K562 (cell line): Measurements from ENCODE around the gene FARP1. TPM values are rescaled to one million over a fixed set of nuclear protein-coding genes. Genes with fewer than 3 reads are reported as not detected.

Experiments used
- CEBPB ChIP-seq: fragments of 450-650 bp; IDR thresholded peaks from 2 replicates; pipeline ENCODE4 v1.6.1; 2016; ENCODE audit warnings: missing genetic modification characterization, missing compliant biosample characterization
- CEBPG ChIP-seq, 3 experiments: fragments of 200-800 bp in 1 of 3; sonication (Bioruptor generic) in 1 of 3; sonication (generic) in 1 of 3; formaldehyde crosslinking in 1 of 3; IDR thresholded peaks in 2 of 3; conservative IDR thresholded peaks in 1 of 3; 2 replicates each; pipeline versions ENCODE4 v1.6.1 to v1.8.0; 2016 to 2022; ENCODE audit warnings: missing compliant biosample characterization in 2 of 3, missing genetic modification characterization in 2 of 3, mild to moderate bottlenecking in 1 of 3, missing genetic modification reagents in 1 of 3
- ETS2 ChIP-seq: IDR thresholded peaks from 2 replicates; pipeline ENCODE4 v1.6.1; 2016; ENCODE audit warnings: borderline replicate concordance, missing genetic modification characterization, mild to moderate bottlenecking, moderate library complexity, missing compliant biosample characterization; ENCODE audit not compliant: poor library complexity, severe bottlenecking
- FIP1L1 ChIP-seq: fragments of 200-400 bp; formaldehyde crosslinking; IDR thresholded peaks from 2 replicates; pipeline ENCODE4 v1.6.1; 2018; ENCODE audit warnings: mild to moderate bottlenecking, low read depth, low read length; ENCODE audit not compliant: poor library complexity, severe bottlenecking
- FOXP1 ChIP-seq: sonication (generic); formaldehyde crosslinking; IDR thresholded peaks from 2 replicates; pipeline ENCODE4 v1.8.0; 2022; ENCODE audit warnings: mild to moderate bottlenecking, missing genetic modification reagents
- GATAD2B ChIP-seq: fragments of 450-650 bp; IDR thresholded peaks from 2 replicates; pipeline ENCODE4 v1.6.1; 2017; ENCODE audit warnings: mild to moderate bottlenecking, borderline replicate concordance
- GTF2A2 ChIP-seq: IDR thresholded peaks from 2 replicates; pipeline ENCODE4 v1.6.1; 2016; ENCODE audit warnings: mild to moderate bottlenecking, missing genetic modification characterization, missing compliant biosample characterization
- MCM7 ChIP-seq, 2 experiments: fragments of 450-650 bp; IDR thresholded peaks; 2 replicates each; pipeline ENCODE4 v1.6.1; 2016 to 2018
- NFRKB ChIP-seq: fragments of 450-650 bp; IDR thresholded peaks from 2 replicates; pipeline ENCODE4 v1.6.1; 2016; ENCODE audit warnings: low read depth
- NR1H2 ChIP-seq: sonication (generic); formaldehyde crosslinking; IDR thresholded peaks from 2 replicates; pipeline ENCODE4 v1.4.0; 2020; ENCODE audit warnings: mild to moderate bottlenecking, missing genetic modification reagents
- RBM22 ChIP-seq: fragments of 200-400 bp; formaldehyde crosslinking; IDR thresholded peaks from 2 replicates; pipeline ENCODE4 v1.6.1; 2018; ENCODE audit warnings: low read length, low read depth; ENCODE audit not compliant: poor library complexity, severe bottlenecking
- RBM25 ChIP-seq: fragments of 200-400 bp; formaldehyde crosslinking; IDR thresholded peaks from 2 replicates; pipeline ENCODE4 v1.6.1; 2018; ENCODE audit warnings: low read length, low read depth, moderate library complexity; ENCODE audit not compliant: severe bottlenecking
- SP1 ChIP-seq: sonication (generic); formaldehyde crosslinking; IDR thresholded peaks from 2 replicates; pipeline ENCODE4 v1.8.1; 2022; ENCODE audit warnings: mild to moderate bottlenecking, missing genetic modification reagents
- ZBTB33 ChIP-seq: sonication (generic); formaldehyde crosslinking; IDR thresholded peaks from 2 replicates; pipeline ENCODE4 v1.8.1; 2023; ENCODE audit warnings: mild to moderate bottlenecking, missing genetic modification reagents
- ZC3H11A ChIP-seq: IDR thresholded peaks from 2 replicates; pipeline ENCODE4 v1.6.1; 2012; ENCODE audit warnings: low read depth, low read length, improper control_type of control experiment
- ZNF324 ChIP-seq: fragments of 250-450 bp; sonication (Bioruptor Pico); IDR thresholded peaks from 2 replicates; pipeline ENCODE4 v1.4.0; 2020; ENCODE audit warnings: mild to moderate bottlenecking
- ZNF408 ChIP-seq: fragments of 250-450 bp; sonication (Bioruptor Pico); IDR thresholded peaks from 2 replicates; pipeline ENCODE4 v1.4.0; 2020; ENCODE audit warnings: low read depth, mild to moderate bottlenecking, moderate library complexity
- polyA plus RNA-seq, 8 experiments: library from polyadenylated mRNA; depleted of rRNA in 4 of 8; stranded (reverse) in 5 of 8; unstranded in 3 of 8; fragments of >200 nt; fragmentation: Nextera tagmentation in 2 of 8; fragmentation: Illumina TruSeq in 1 of 8; extraction: Ambion mirVana in 2 of 8; extraction: Trizol in 1 of 8; gene quantifications; 2 replicates each; pipeline versions ENCODE4 v1.2.1 to v1.2.3, GENCODE V29; 2011 to 2014; ENCODE audit warnings: inconsistent platforms in 1 of 8, missing spikeins in 1 of 8
- total RNA-seq, 7 experiments: library from RNA; depleted of rRNA in 6 of 7; stranded (reverse); fragments of >200 nt in 6 of 7; fragmentation: Illumina TruSeq in 2 of 7; extraction: Trizol in 2 of 7; gene quantifications; 2 replicates each; pipeline versions ENCODE4 v1.2.1 to v1.2.3, GENCODE V29; 2011 to 2021; ENCODE audit warnings: low replicate concordance in 1 of 7
- TF ChIP-seq, protein P1 (sequence below): fragments of 200-800 bp; sonication (Bioruptor generic); IDR thresholded peaks from 2 replicates; pipeline ENCODE4 v1.6.1; 2017; ENCODE audit warnings: missing genetic modification characterization, missing compliant biosample characterization
- TF ChIP-seq, protein P2 (sequence below): fragments of 250-450 bp; sonication (Bioruptor Pico); IDR thresholded peaks from 2 replicates; pipeline ENCODE4 v1.4.0; 2020; ENCODE audit warnings: mild to moderate bottlenecking

FARP1 gene
- total and polyA plus RNA-seq, 9 of the 15 experiments (the other 6 are each of a cell fraction or from before 2014, with no cell fraction given): 0.03 to 0.29 (median 0.05) TPM; not detected in 3

DNA sequence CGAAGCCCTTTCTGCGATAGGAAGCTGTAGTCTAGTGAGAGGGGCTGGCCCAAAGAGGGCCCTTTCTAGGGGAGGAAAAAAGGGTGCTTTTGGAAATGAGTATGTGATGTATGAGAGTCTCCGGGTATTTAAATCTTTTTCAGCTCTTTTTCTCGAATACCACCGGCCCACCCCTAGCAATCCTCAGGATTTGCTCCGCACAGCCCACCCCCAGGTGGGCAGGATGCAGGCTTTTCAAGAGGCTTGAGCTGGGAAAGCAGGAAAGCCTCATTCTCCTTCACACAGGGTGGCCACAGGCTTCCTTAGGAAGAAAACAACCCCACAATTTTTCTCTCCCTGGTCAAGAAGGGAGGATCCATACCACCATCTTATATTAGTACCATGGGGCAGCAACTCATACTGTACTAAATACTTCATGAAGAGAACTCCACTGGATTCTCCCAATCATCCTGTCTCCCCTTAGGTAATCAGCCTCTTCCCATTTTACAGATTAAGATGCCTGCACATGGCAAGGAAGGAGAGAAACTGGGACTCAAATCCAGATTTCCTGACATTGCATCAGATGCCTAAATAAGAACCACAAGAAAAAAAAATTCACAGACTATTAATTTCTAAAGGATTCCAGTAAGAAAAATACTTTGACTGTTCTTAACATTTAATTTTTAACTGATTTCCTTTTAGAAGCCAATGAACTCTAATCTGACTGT, 349.6 kb downstream of the FARP1 start (continued):
- no peak for TF ChIP-seq ETS2 (tag)
- TF ChIP-seq RBM25: peak; percentile 18
- TF ChIP-seq NR1H2: no peak
- TF ChIP-seq ZNF408 (CRISPR knock-in tag): no peak
- TF ChIP-seq GTF2A2 (tag): no peak
- no peak for TF ChIP-seq NFRKB
- no peak for TF ChIP-seq ZBTB33 (CRISPR knock-in tag)
- TF ChIP-seq, protein P1, sequence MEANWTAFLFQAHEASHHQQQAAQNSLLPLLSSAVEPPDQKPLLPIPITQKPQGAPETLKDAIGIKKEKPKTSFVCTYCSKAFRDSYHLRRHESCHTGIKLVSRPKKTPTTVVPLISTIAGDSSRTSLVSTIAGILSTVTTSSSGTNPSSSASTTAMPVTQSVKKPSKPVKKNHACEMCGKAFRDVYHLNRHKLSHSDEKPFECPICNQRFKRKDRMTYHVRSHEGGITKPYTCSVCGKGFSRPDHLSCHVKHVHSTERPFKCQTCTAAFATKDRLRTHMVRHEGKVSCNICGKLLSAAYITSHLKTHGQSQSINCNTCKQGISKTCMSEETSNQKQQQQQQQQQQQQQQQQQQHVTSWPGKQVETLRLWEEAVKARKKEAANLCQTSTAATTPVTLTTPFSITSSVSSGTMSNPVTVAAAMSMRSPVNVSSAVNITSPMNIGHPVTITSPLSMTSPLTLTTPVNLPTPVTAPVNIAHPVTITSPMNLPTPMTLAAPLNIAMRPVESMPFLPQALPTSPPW (CRISPR knock-in tag): no peak
- no peak for TF ChIP-seq GATAD2B
- TF ChIP-seq, protein P2, sequence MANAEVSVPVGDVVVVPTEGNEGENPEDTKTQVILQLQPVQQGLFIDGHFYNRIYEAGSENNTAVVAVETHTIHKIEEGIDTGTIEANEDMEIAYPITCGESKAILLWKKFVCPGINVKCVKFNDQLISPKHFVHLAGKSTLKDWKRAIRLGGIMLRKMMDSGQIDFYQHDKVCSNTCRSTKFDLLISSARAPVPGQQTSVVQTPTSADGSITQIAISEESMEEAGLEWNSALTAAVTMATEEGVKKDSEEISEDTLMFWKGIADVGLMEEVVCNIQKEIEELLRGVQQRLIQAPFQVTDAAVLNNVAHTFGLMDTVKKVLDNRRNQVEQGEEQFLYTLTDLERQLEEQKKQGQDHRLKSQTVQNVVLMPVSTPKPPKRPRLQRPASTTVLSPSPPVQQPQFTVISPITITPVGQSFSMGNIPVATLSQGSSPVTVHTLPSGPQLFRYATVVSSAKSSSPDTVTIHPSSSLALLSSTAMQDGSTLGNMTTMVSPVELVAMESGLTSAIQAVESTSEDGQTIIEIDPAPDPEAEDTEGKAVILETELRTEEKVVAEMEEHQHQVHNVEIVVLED (CRISPR knock-in tag): no peak
- TF ChIP-seq MCM7 (IDR thresholded peaks at IDR 0.05): no peak
- TF ChIP-seq SP1: no peak
- no peak for TF ChIP-seq ZNF324 (CRISPR knock-in tag)
- TF ChIP-seq CEBPG (CRISPR knock-in tag; IDR thresholded peaks at IDR 0.05): peak; percentile 57; the same call in 1 of the 2 replicates
- TF ChIP-seq CEBPG (tag; conservative IDR thresholded peaks at IDR 0.05 in 1 of 2, IDR thresholded peaks at IDR 0.05 in 1 of 2): peak in 1 of 2 experiments; percentile 82; a peak in 2 of 4 replicates
- no peak for TF ChIP-seq CEBPB (tag)
- no peak for TF ChIP-seq FIP1L1
- no peak for TF ChIP-seq RBM22
- TF ChIP-seq FOXP1 (CRISPR knock-in tag): no peak
- no peak for TF ChIP-seq ZC3H11A
